BE2C (cell line): ENCODE measurements around the gene GSG1L.

Experiments used
- DNase-seq: peaks from one replicate; pipeline ENCODE4 v3.0.0-alpha.2; 2020
- H3K27me3 ChIP-seq: fragments of 250-450 bp; sonication (Bioruptor Pico); 2 replicates; pipeline ENCODE4 v1.5.1; 2020; ENCODE audit warnings: mild to moderate bottlenecking
- H3K36me3 ChIP-seq: fragments of 250-450 bp; sonication (Bioruptor Pico); 2 replicates; pipeline ENCODE4 v1.5.1; 2020; ENCODE audit warnings: mild to moderate bottlenecking
- H3K4me1 ChIP-seq: fragments of 250-450 bp; sonication (Bioruptor Pico); 2 replicates; pipeline ENCODE4 v1.5.1; 2020
- H3K4me3 ChIP-seq: 2 replicates; pipeline ENCODE4 v1.5.1; 2011; ENCODE audit warnings: low read depth, low read length
- H3K9me3 ChIP-seq: fragments of 250-450 bp; sonication (Bioruptor Pico); 2 replicates; pipeline ENCODE4 v1.5.1; 2020
- TF ChIP-seq, protein P1 (sequence below): IDR thresholded peaks from 2 replicates; pipeline ENCODE4 v1.5.1; 2012; ENCODE audit warnings: mild to moderate bottlenecking, low read depth, low read length

The GSG1L gene

DNA sequence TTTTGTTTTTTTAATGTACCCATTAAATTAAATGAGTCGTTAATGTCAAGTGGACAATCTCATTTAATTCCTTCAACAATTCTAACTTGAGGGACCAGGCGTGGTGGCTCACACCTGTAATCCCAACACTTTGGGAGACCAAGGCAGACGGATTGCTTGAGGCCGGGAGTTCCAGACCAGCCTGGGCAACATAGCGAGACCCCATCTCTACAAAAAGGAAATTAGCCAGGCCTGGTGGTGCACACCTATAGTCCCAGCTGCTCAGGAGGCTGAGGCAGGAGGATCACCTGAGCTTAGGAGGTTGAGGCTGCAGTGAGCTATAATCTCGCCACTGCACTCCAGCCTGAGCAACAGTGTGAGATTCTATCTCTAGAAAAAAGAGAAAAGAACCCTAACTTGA lies 20.7 kb upstream of the GSG1L start:
- no peak overlapping the region for H3K4me3 ChIP-seq
- DNase-seq = no peak
- H3K36me3 ChIP-seq = no peaks in the 10 kb centered on the region
- no peaks in the 10 kb centered on the region for H3K4me1 ChIP-seq
- H3K9me3 ChIP-seq = no peaks in the 10 kb centered on the region
- TF ChIP-seq, protein P1, sequence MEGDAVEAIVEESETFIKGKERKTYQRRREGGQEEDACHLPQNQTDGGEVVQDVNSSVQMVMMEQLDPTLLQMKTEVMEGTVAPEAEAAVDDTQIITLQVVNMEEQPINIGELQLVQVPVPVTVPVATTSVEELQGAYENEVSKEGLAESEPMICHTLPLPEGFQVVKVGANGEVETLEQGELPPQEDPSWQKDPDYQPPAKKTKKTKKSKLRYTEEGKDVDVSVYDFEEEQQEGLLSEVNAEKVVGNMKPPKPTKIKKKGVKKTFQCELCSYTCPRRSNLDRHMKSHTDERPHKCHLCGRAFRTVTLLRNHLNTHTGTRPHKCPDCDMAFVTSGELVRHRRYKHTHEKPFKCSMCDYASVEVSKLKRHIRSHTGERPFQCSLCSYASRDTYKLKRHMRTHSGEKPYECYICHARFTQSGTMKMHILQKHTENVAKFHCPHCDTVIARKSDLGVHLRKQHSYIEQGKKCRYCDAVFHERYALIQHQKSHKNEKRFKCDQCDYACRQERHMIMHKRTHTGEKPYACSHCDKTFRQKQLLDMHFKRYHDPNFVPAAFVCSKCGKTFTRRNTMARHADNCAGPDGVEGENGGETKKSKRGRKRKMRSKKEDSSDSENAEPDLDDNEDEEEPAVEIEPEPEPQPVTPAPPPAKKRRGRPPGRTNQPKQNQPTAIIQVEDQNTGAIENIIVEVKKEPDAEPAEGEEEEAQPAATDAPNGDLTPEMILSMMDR = no peak
- no peaks in the 10 kb centered on the region for H3K27me3 ChIP-seq

DNA sequence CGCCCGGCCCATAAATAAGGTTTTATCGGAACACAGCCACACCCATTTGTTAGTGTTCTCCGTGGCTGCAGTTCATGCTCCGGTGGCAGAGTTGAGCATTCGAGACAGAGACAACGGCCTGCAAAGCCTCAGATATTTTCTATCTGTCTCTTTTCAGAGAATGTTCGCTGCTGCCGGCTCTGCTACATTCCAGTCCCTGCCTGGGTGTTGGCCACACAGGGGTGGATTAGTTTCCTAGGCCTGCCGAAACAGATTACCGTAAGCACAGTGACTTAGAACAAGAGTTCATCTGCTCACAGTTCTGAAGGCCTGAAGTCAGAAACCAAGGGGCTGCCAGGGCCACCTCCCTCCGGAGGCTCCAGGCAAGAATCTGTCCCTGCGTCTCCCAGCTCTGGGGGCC lies 19.1 kb upstream of the GSG1L start:
- H3K4me1 ChIP-seq = no peaks in the 10 kb centered on the region
- TF ChIP-seq, protein P1 = no peak
- DNase-seq = no peak
- H3K4me3 ChIP-seq = no peak overlapping the region
- H3K27me3 ChIP-seq = no peaks in the 10 kb centered on the region
- no peaks in the 10 kb centered on the region for H3K9me3 ChIP-seq
- H3K36me3 ChIP-seq = no peaks in the 10 kb centered on the region

DNA sequence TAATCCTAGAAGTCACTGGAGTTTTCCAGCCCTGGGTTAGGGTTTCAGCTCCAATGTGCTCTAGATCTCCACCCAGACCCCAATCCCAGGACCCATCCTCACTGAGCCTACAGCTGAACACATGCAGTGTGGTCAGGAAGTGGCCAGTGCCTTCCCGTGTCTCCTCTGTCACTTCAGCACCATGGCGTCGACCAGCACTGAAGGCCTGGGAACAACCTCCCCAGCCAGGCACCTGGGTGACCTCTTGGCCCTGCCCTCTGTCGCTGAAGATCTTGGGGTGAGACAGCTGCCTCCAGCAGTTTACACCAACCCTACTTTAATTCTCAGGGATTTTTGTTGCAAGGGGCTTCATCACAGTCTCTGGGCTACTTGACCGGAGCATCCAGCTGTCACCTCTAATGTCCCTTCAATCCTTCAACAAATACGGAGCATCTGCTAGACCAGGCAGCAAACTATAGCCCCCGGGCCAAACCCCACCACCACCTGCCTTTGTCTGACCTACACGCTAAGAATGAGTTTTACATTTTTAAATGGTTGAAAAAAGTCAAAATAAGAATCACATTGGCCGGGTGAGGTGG lies 18.0 kb upstream of the GSG1L start:
- Histone ChIP-seq H3K4me3 (no peak overlapping the region), H3K4me1 (no peaks in the 10 kb centered on the region), H3K36me3 (no peaks in the 10 kb centered on the region), H3K27me3 (no peaks in the 10 kb centered on the region), H3K9me3 (no peaks in the 10 kb centered on the region)
- TF ChIP-seq, protein P1 = no peak
- DNase-seq = no peak

DNA sequence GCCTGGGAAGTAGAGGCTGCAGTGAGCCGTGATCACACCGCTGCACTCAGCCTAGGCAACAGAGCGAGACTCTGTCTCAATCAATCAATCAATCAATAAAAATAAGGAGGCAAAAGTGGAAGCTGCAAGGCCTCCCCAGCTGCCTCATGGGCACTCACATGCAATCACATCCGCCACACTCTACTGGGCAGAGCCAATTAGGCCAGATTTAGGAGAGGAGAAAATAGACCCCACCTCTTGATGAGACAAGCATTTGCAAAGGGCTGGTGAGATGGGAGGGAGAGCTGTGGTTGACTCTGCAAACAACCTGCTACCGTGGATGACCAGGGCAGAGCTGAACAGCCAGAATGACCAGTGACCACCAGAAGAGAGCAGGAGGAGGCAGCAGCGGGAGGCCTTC lies 14.7 kb upstream of the GSG1L start:
- TF ChIP-seq, protein P1 = no peak
- H3K4me3 ChIP-seq = no peak overlapping the region
- H3K4me1 ChIP-seq = no peaks in the 10 kb centered on the region
- peaks cover 6% of the 10 kb centered on the region; the same call in 1 of the 2 replicates for H3K27me3 ChIP-seq
- no peak for DNase-seq
- H3K9me3 ChIP-seq = no peaks in the 10 kb centered on the region
- H3K36me3 ChIP-seq = no peaks in the 10 kb centered on the region

DNA sequence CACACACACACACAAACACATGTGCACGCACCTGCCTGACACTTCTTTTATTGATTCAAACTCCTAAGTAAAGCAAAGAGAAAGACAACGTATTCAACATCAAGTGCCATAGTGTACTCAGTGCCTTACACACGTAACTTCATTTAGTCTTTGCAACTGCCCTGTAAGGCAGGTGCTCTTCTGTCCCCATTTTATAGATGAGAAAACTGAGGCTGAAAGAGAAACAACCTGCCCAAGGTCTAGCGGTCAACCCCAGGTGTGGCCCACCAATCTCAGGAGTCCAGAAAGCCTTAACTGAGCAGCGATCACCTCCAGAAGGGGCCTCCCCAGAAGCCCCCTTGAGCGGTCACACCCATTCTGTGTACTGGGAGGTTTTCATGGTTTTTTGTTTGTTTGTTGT lies 10.3 kb upstream of the GSG1L start:
- no peaks in the 10 kb centered on the region for H3K4me1 ChIP-seq
- TF ChIP-seq, protein P1 = no peak
- no peak for DNase-seq
- peaks cover 21% of the 10 kb centered on the region for H3K27me3 ChIP-seq
- H3K4me3 ChIP-seq = no peak overlapping the region
- H3K9me3 ChIP-seq = no peaks in the 10 kb centered on the region
- H3K36me3 ChIP-seq = no peaks in the 10 kb centered on the region

DNA sequence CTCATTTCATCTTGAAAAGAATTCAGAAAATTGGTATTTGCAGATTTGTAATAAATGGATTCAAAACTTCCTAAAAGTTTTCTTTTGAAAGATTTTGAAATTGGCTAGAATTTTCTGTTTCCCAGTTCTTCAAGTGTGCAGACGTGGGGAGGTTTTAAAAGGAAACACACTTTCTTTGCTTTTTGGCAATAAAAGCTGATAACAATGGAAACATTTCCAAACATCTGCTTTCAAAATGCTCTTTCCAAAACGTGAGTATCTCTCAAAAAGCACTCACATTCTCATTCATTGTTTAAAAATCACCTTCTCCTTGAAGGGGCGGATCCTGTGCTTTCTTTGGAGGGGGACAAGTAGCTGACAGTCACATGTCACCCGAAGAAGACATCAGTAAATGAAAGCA lies 8.6 kb upstream of the GSG1L start:
- peaks cover 28% of the 10 kb centered on the region for H3K27me3 ChIP-seq
- no peaks in the 10 kb centered on the region for H3K36me3 ChIP-seq
- DNase-seq = no peak
- TF ChIP-seq, protein P1 = no peak
- no peaks in the 10 kb centered on the region for H3K4me1 ChIP-seq
- no peak overlapping the region for H3K4me3 ChIP-seq
- no peaks in the 10 kb centered on the region for H3K9me3 ChIP-seq
